Testis (tissue), 3 donors: Measurements from ENCODE around the gene ADGRD1. TPM values are rescaled to one million over a fixed set of nuclear protein-coding genes. Genes with fewer than 3 reads are reported as not detected.

Experiments
- DNase-seq: peaks from one replicate; pipeline ENCODE4 v3.0.0-alpha.2; 2019
- H3K27ac ChIP-seq, 2 donors: fragments of 200-600 bp; sonication (generic); one replicate each; pipeline ENCODE4 v1.5.1; 2019
- H3K27me3 ChIP-seq: fragments of 200-600 bp; sonication (generic); one replicate; pipeline ENCODE4 v1.5.1; 2019
- H3K36me3 ChIP-seq: fragments of 200-600 bp; sonication (generic); one replicate; pipeline ENCODE4 v1.5.1; 2017; ENCODE audit warnings: low read depth; ENCODE audit errors: missing control alignments
- H3K4me1 ChIP-seq: fragments of 200-600 bp; sonication (generic); one replicate; pipeline ENCODE4 v1.5.1; 2019
- H3K4me3 ChIP-seq, 2 donors: fragments of 200-600 bp; sonication (generic); one replicate each; pipeline ENCODE4 v1.5.1; 2017 to 2019
- H3K9me3 ChIP-seq: fragments of 200-600 bp; sonication (generic); one replicate; pipeline ENCODE4 v1.5.1; 2017
- CTCF ChIP-seq, 3 experiments: fragments of 450-650 bp in 2 of 3; fragments of 200-600 bp in 1 of 3; sonication (generic) in 1 of 3; IDR thresholded peaks; one replicate each; pipeline ENCODE4 v1.5.1; 2016 to 2019; ENCODE audit warnings: antibody characterized with exemption in 3 of 3, mild to moderate bottlenecking in 2 of 3, moderate library complexity in 1 of 3
- POLR2A ChIP-seq: fragments of 450-650 bp; IDR thresholded peaks from one replicate; pipeline ENCODE4 v1.6.1; 2017; ENCODE audit warnings: antibody characterized with exemption, mild to moderate bottlenecking, moderate library complexity
- WGBS, 2 donors: methylation state at CpG; one replicate each; pipeline ENCODE4 v1.1.5; 2018; 5-methylcytosine and 5-hydroxymethylcytosine counted together
- intact Hi-C: fragments of 100-400 bp; cut with DNase I; formaldehyde crosslinking; loops from one replicate; pipeline ENCODE4 v1.15.1; 2023; ENCODE audit warnings: low total_unique reads
- polyA plus RNA-seq: library from polyadenylated mRNA; stranded (reverse); fragments of 350-450 nt; fragmentation: Illumina TruSeq; extraction: RNeasy Lipid Tissue Mini Kit (QIAGEN cat#74804); gene quantifications from one replicate; pipeline ENCODE4 v1.2.3, GENCODE V29; 2014; ENCODE audit warnings: low read depth, low replicate concordance; ENCODE audit not compliant: insufficient read depth
- total RNA-seq, 2 donors: library from RNA; depleted of rRNA; stranded (reverse); fragments of >200 nt; gene quantifications; one replicate each; pipeline ENCODE4 v1.2.3, GENCODE V29; 2016

The ADGRD1 gene
- total and polyA plus RNA-seq, 3 donors from 2014 or later, result 27.2 to 43.2 (median 42.8) TPM

- H3K4me3 ChIP-seq, result no peak overlapping the region
- no peak overlapping the region for H3K27ac ChIP-seq
- H3K4me1 ChIP-seq, result no peaks in the 10 kb centered on the region
- H3K36me3 ChIP-seq, result no peaks in the 10 kb centered on the region
- 77 to 84% methylated on average over 4 to 23 of the region's 23 CpGs for WGBS, 2 donors
- intact Hi-C loops, result no loop called here
- no peaks in the 10 kb centered on the region for H3K27me3 ChIP-seq
- TF ChIP-seq POLR2A (no peak), CTCF (IDR thresholded peaks at IDR 0.05) (no peak)
- DNase-seq, result no peak
- no peaks in the 10 kb centered on the region for H3K9me3 ChIP-seq
Observed at GRCh38 chr12:131025939-131026702, 72.4 kb downstream of the ADGRD1 start.

- Histone ChIP-seq H3K27me3 (no peaks in the 10 kb centered on the region), H3K36me3 (no peaks in the 10 kb centered on the region), H3K4me3 (no peak overlapping the region), H3K9me3 (no peaks in the 10 kb centered on the region), H3K27ac (no peak overlapping the region), H3K4me1 (no peaks in the 10 kb centered on the region)
- intact Hi-C loops, result no loop called here
- no peak for DNase-seq
- 94% methylated on average over 10 to 11 of the region's 11 CpGs for WGBS, 2 donors
- TF ChIP-seq POLR2A, result no peak
Observed at GRCh38 chr12:131026754-131027153, 73.0 kb downstream of the ADGRD1 start.

- intact Hi-C loops, result no loop called here
- H3K27ac ChIP-seq, result no peak overlapping the region
- no peaks in the 10 kb centered on the region for H3K36me3 ChIP-seq
- no peaks in the 10 kb centered on the region for H3K9me3 ChIP-seq
- H3K4me3 ChIP-seq, result no peak overlapping the region
- no peaks in the 10 kb centered on the region for H3K27me3 ChIP-seq
- WGBS, 2 donors, result 94% methylated on average over 9 of the region's 9 CpGs
- no peak for DNase-seq
- H3K4me1 ChIP-seq, result no peaks in the 10 kb centered on the region
- TF ChIP-seq POLR2A (no peak), CTCF (IDR thresholded peaks at IDR 0.05) (no peak)
Observed at GRCh38 chr12:131027264-131027663, 73.6 kb downstream of the ADGRD1 start.

- no peak for DNase-seq
- no peaks in the 10 kb centered on the region for H3K4me1 ChIP-seq
- WGBS, 2 donors, result 89 to 94% methylated on average over 20 of the region's 20 CpGs
- TF ChIP-seq CTCF (IDR thresholded peaks at IDR 0.05), result no peak
- TF ChIP-seq POLR2A, result no peak
- no peaks in the 10 kb centered on the region for H3K36me3 ChIP-seq
- intact Hi-C loops, result no loop called here
- H3K9me3 ChIP-seq, result no peaks in the 10 kb centered on the region
- H3K27ac ChIP-seq, result no peak overlapping the region
- H3K4me3 ChIP-seq, result no peak overlapping the region
- no peaks in the 10 kb centered on the region for H3K27me3 ChIP-seq
Observed at GRCh38 chr12:131027876-131028586, 74.3 kb downstream of the ADGRD1 start.

DNA sequence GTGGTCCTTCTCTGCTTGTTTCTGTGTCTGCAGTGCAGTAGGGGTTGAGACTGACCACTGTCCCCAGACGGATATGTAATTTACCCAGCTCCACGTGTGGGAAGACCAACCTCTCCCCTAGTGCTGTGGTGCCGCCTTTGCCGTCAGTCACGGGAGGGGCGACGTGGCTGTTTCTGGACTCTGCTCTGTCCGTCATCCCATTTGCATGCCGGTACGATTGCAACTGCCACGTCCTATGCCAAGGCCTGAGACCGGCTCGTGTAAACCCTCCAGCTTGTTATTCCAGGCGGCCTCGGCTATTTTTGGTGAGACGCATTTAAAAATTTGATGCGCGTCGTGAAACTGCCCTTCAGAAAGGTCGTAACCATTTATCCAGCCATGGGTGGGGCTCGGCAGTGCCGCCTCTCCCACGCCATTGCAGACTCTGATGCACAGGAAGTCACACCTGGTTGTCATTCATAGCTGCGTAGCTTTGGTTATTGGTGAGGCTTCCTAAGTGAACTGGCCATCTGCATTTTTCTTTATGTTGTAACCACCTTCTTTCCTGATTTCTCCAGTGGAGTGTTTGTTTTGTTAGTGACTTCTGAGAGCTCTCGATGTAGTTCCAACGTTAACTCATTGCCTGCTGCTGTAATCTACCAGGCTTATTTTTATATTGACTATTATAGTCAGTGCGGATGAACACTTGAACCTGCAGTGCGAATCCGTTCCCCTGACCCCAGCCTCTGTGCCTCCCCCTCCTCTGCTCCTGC lies 75.1 kb downstream of the ADGRD1 start:
- 88 to 91% methylated on average over 28 to 29 of the region's 29 CpGs for whole genome bisulfite sequencing, 2 donors
- Histone ChIP-seq H3K27ac (no peak overlapping the region), H3K27me3 (no peaks in the 10 kb centered on the region), H3K36me3 (no peaks in the 10 kb centered on the region), H3K4me1 (no peaks in the 10 kb centered on the region), H3K9me3 (no peaks in the 10 kb centered on the region), H3K4me3 (no peak overlapping the region)
- no peak for DNase-seq
- intact Hi-C loops, result no loop called here
- TF ChIP-seq POLR2A, result no peak
- TF ChIP-seq CTCF (IDR thresholded peaks at IDR 0.05), result no peak
